A549 (cell line): ENCODE measurements around the gene BUD23. TPM values are rescaled to one million over a fixed set of nuclear protein-coding genes. Genes with fewer than 3 reads are reported as not detected.

Experiments used
- ATAC-seq, 2 experiments: fragments of 200-7000 bp in 1 of 2; fragments of >200 bp in 1 of 2; cut with Nextera tagmentation in 1 of 2; cut with Tn5 transposase in 1 of 2; 3 replicates each; pipeline versions ENCODE4 v1.8.0 to v1.9.1; 2018 to 2020; ENCODE audit warnings: mild to moderate bottlenecking in 1 of 2, moderate library complexity in 1 of 2
- CTCF ChIA-PET: fragments of 300-600 bp; sonication (Branson Sonifier 250); formaldehyde crosslinking; extraction: SDS; loops from one replicate; lab custom pipeline; 2021; ENCODE audit warnings: antibody characterized with exemption, inconsistent platforms; lab: Yijun Ruan, JAX
- POLR2A ChIA-PET: fragments of 350-600 bp; formaldehyde crosslinking; extraction: SDS; loops from one replicate; lab custom pipeline; 2021; ENCODE audit warnings: antibody characterized with exemption, inconsistent platforms; lab: Yijun Ruan, JAX
- DNase-seq, 2 experiments: peaks; one replicate each; pipeline versions ENCODE4 v3.0.0 to v3.0.0-alpha.2; 2011 to 2016; ENCODE audit warnings: low read depth in 1 of 2, low spot score in 1 of 2
- FAIRE-seq: peaks from 2 replicates; lab custom pipeline; 2011; peaks lifted over from hg19 to GRCh38; lab: Jason Lieb, UNC
- H3K27ac ChIP-seq, 2 experiments: fragments of >200 bp; sonication (Bioruptor Twin); formaldehyde crosslinking; 3 replicates each; pipeline ENCODE4 v1.5.1; 2016 to 2017
- H3K4me1 ChIP-seq: fragments of >200 bp; sonication (Bioruptor Twin); formaldehyde crosslinking; 3 replicates; pipeline ENCODE4 v1.6.1; 2016
- H3K4me2 ChIP-seq: fragments of >200 bp; sonication (Bioruptor Twin); formaldehyde crosslinking; 3 replicates; pipeline ENCODE4 v1.6.1; 2016
- H3K4me3 ChIP-seq: fragments of >200 bp; sonication (Bioruptor Twin); formaldehyde crosslinking; 3 replicates; pipeline ENCODE4 v1.5.1; 2016
- H3K9me3 ChIP-seq: fragments of >200 bp; sonication (Bioruptor Twin); formaldehyde crosslinking; 3 replicates; pipeline ENCODE4 v1.6.1; 2016
- EP300 ChIP-seq, 2 experiments: fragments of >200 bp; sonication (Bioruptor Twin); formaldehyde crosslinking; IDR thresholded peaks; 2 replicates in 1 of 2; 3 replicates in 1 of 2; pipeline ENCODE4 v1.6.1; 2016 to 2017
- ESRRA ChIP-seq: fragments of 150-350 bp; IDR thresholded peaks from 2 replicates; pipeline ENCODE4 v1.6.1; 2014; ENCODE audit warnings: mild to moderate bottlenecking, low read length, borderline replicate concordance
- GATA3 ChIP-seq: IDR thresholded peaks from 2 replicates; pipeline ENCODE4 v1.6.1; 2012; ENCODE audit warnings: borderline replicate concordance
- HOXA7 ChIP-seq: fragments of 250-450 bp; sonication (Bioruptor Pico); IDR thresholded peaks from 2 replicates; pipeline ENCODE4 v1.5.0; 2020; ENCODE audit warnings: mild to moderate bottlenecking, moderate library complexity
- HOXB5 ChIP-seq: fragments of 250-450 bp; sonication (Bioruptor Pico); IDR thresholded peaks from 2 replicates; pipeline ENCODE4 v1.5.0; 2020; ENCODE audit warnings: mild to moderate bottlenecking, moderate library complexity
- JUN ChIP-seq, 2 experiments: fragments of >200 bp; sonication (Bioruptor Twin); formaldehyde crosslinking; IDR thresholded peaks; 2 replicates in 1 of 2; 3 replicates in 1 of 2; pipeline ENCODE4 v1.6.1; 2016 to 2017
- JUNB ChIP-seq: fragments of >200 bp; sonication (Bioruptor Twin); formaldehyde crosslinking; IDR thresholded peaks from 2 replicates; pipeline ENCODE4 v1.6.1; 2016
- KDM1A ChIP-seq: fragments of 200-600 bp; sonication (generic); IDR thresholded peaks from 2 replicates; pipeline ENCODE4 v1.6.1; 2016; ENCODE audit warnings: low read depth, mild to moderate bottlenecking
- KDM5A ChIP-seq: fragments of 200-600 bp; sonication (generic); IDR thresholded peaks from 2 replicates; pipeline ENCODE4 v1.6.1; 2016; ENCODE audit warnings: antibody characterized with exemption, mild to moderate bottlenecking
- NFE2L2 ChIP-seq: fragments of 150-350 bp; conservative IDR thresholded peaks from 2 replicates; pipeline ENCODE4 v1.6.1; 2014; ENCODE audit warnings: low read length
- NPAS2 ChIP-seq: fragments of 250-450 bp; sonication (Bioruptor Pico); IDR thresholded peaks from 2 replicates; pipeline ENCODE4 v1.8.0; 2022; ENCODE audit warnings: mild to moderate bottlenecking, moderate library complexity, borderline replicate concordance
- RAD21 ChIP-seq, 2 experiments: fragments of >200 bp in 1 of 2; sonication (Bioruptor Twin) in 1 of 2; formaldehyde crosslinking in 1 of 2; IDR thresholded peaks in 1 of 2; conservative IDR thresholded peaks in 1 of 2; 2 replicates in 1 of 2; 3 replicates in 1 of 2; pipeline ENCODE4 v1.6.1; 2012 to 2018; ENCODE audit warnings: inconsistent platforms in 1 of 2
- RCOR1 ChIP-seq: fragments of 150-350 bp; IDR thresholded peaks from 2 replicates; pipeline ENCODE4 v1.6.1; 2014; ENCODE audit warnings: antibody characterized with exemption, low read length, low read depth
- RNF2 ChIP-seq: fragments of 200-600 bp; sonication (generic); IDR thresholded peaks from 2 replicates; pipeline ENCODE4 v1.6.1; 2016; ENCODE audit warnings: low read depth, mild to moderate bottlenecking, antibody characterized with exemption, moderate library complexity, borderline replicate concordance
- SREBF2 ChIP-seq: fragments of 450-650 bp; IDR thresholded peaks from 2 replicates; pipeline ENCODE4 v1.6.1; 2014; ENCODE audit warnings: mild to moderate bottlenecking, moderate library complexity
- TFCP2L1 ChIP-seq: fragments of 250-450 bp; sonication (Bioruptor Pico); IDR thresholded peaks from 2 replicates; pipeline ENCODE4 v1.5.0; 2021; ENCODE audit warnings: mild to moderate bottlenecking
- ZSCAN20 ChIP-seq: fragments of 250-450 bp; sonication (Bioruptor Pico); IDR thresholded peaks from 2 replicates; pipeline ENCODE4 v1.8.0; 2022; ENCODE audit warnings: mild to moderate bottlenecking, moderate library complexity
- WGBS: methylation state at CpG from one replicate; pipeline ENCODE4 v1.1.6; 2017; ENCODE audit errors: missing lambda C conversion rate; 5-methylcytosine and 5-hydroxymethylcytosine counted together
- polyA plus RNA-seq, 4 experiments: library from polyadenylated mRNA; depleted of rRNA in 3 of 4; stranded (reverse); fragments of >200 nt; fragmentation: RNase III in 1 of 4; extraction: RNeasy Plus Mini Kit Qiagen cat#74134 plus additional on column Dnase treatment in 1 of 4; gene quantifications; 2 replicates in 3 of 4; 3 replicates in 1 of 4; pipeline ENCODE4 v1.2.3, GENCODE V29; 2011 to 2017
- TF ChIP-seq, protein P1 (sequence below): fragments of 250-450 bp; sonication (Bioruptor Pico); IDR thresholded peaks from 2 replicates; pipeline ENCODE4 v1.5.0; 2021; ENCODE audit warnings: mild to moderate bottlenecking, moderate library complexity, borderline replicate concordance
- TF ChIP-seq, protein P2 (sequence below): fragments of 450-650 bp; IDR thresholded peaks from 2 replicates; pipeline ENCODE4 v1.6.1; 2014; ENCODE audit warnings: antibody characterized with exemption
- TF ChIP-seq, protein P3 (sequence below): fragments of >200 bp; sonication (Bioruptor Twin); formaldehyde crosslinking; IDR thresholded peaks from 2 replicates; pipeline ENCODE4 v1.6.1; 2016
- TF ChIP-seq, protein P4 (sequence below): IDR thresholded peaks from 2 replicates; pipeline ENCODE4 v1.6.1; 2012; ENCODE audit warnings: low read depth, borderline replicate concordance
- TF ChIP-seq, protein P5 (sequence below): fragments of >200 bp; sonication (Bioruptor Twin); formaldehyde crosslinking; IDR thresholded peaks from 3 replicates; pipeline ENCODE4 v1.6.1; 2016
- TF ChIP-seq, protein P6 (sequence below): fragments of 250-450 bp; sonication (Bioruptor Pico); IDR thresholded peaks from 2 replicates; pipeline ENCODE4 v1.5.0; 2020; ENCODE audit warnings: low read depth, mild to moderate bottlenecking, moderate library complexity
- TF ChIP-seq, protein P7 (sequence below): IDR thresholded peaks from 2 replicates; pipeline ENCODE4 v1.6.1; 2012
- TF ChIP-seq, protein P8 (sequence below): IDR thresholded peaks from 2 replicates; pipeline ENCODE4 v1.6.1; 2012
- TF ChIP-seq, protein P9 (sequence below): fragments of 150-350 bp; IDR thresholded peaks from 2 replicates; pipeline ENCODE4 v1.6.1; 2014; ENCODE audit warnings: low read depth, mild to moderate bottlenecking, low read length

The BUD23 gene
- polyA plus RNA-seq, 2 of the 4 experiments (the other 2 are of a cell fraction), result 134 to 161 TPM

DNA sequence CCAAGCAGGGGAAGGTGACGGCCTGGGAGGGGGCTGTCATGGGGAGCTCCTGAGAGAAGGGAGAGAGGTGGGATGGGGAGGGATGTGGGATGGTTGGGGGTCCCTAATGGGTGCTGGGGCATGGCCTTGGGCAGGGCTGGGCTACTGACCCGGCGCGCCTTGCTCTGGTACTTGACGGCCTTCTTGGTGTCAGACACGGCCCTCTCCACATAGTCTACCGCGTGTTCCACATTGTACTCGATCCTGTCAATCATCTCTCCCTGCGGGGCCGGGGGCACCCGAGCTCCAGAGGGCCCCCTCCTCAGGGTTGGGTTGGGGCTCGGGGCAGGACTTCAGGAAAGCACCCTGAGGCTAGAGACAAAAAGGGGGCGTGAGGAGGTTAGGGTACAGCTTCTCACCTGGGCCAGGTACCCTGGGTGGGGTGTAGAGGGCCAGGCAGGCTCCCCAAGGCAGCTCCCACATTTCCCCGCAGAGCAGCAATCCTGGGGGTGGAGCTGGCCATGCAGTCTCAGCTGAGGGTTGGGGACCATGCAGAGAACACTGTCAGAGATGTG, 17.3 kb downstream of the BUD23 start:
- peak overlapping the region; percentile 99 to 100; a peak in 5 of 6 replicates for H3K27ac ChIP-seq
- ChIA-PET CTCF (interaction anchor here (0.6 to 10.0 kb wide), 17 partner anchors 9 to 448 kb away, joined by 3 to 139 read pairs (median 5); partner anchors contain the start of gene STX1A), POLR2A (interaction anchor here (2.2 kb wide), 1 partner anchor 10 kb away, joined by 6 read pairs; no protein-coding TSS in a partner anchor)
- peaks cover 67% of the 10 kb centered on the region for H3K4me1 ChIP-seq
- no peak overlapping the region for H3K4me2 ChIP-seq
- no peak overlapping the region for H3K4me3 ChIP-seq
- no peaks in the 10 kb centered on the region for H3K9me3 ChIP-seq
- TF ChIP-seq, protein P1, sequence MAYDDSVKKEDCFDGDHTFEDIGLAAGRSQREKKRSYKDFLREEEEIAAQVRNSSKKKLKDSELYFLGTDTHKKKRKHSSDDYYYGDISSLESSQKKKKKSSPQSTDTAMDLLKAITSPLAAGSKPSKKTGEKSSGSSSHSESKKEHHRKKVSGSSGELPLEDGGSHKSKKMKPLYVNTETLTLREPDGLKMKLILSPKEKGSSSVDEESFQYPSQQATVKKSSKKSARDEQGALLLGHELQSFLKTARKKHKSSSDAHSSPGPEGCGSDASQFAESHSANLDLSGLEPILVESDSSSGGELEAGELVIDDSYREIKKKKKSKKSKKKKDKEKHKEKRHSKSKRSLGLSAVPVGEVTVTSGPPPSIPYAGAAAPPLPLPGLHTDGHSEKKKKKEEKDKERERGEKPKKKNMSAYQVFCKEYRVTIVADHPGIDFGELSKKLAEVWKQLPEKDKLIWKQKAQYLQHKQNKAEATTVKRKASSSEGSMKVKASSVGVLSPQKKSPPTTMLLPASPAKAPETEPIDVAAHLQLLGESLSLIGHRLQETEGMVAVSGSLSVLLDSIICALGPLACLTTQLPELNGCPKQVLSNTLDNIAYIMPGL (CRISPR knock-in tag), result no peak
- TF ChIP-seq ESRRA (no peak), EP300 (IDR thresholded peaks at IDR 0.05) (no peak), KDM1A (no peak), RAD21 (conservative IDR thresholded peaks at IDR 0.05 in 1 of 2, IDR thresholded peaks at IDR 0.05 in 1 of 2) (no peak), JUN (IDR thresholded peaks at IDR 0.05) (no peak), SREBF2 (no peak)
- TF ChIP-seq, protein P2, sequence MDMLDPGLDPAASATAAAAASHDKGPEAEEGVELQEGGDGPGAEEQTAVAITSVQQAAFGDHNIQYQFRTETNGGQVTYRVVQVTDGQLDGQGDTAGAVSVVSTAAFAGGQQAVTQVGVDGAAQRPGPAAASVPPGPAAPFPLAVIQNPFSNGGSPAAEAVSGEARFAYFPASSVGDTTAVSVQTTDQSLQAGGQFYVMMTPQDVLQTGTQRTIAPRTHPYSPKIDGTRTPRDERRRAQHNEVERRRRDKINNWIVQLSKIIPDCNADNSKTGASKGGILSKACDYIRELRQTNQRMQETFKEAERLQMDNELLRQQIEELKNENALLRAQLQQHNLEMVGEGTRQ, result no peak
- TF ChIP-seq, protein P3, sequence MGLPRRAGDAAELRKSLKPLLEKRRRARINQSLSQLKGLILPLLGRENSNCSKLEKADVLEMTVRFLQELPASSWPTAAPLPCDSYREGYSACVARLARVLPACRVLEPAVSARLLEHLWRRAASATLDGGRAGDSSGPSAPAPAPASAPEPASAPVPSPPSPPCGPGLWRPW, result no peak
- TF ChIP-seq, protein P4, sequence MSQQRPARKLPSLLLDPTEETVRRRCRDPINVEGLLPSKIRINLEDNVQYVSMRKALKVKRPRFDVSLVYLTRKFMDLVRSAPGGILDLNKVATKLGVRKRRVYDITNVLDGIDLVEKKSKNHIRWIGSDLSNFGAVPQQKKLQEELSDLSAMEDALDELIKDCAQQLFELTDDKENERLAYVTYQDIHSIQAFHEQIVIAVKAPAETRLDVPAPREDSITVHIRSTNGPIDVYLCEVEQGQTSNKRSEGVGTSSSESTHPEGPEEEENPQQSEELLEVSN, result no peak
- TF ChIP-seq, all 56 proteins: peak for 0
- FAIRE-seq (no peak), ATAC-seq (no peak), DNase-seq (no peak)
- 72% methylated on average over 10 of the region's 15 CpGs for WGBS

DNA sequence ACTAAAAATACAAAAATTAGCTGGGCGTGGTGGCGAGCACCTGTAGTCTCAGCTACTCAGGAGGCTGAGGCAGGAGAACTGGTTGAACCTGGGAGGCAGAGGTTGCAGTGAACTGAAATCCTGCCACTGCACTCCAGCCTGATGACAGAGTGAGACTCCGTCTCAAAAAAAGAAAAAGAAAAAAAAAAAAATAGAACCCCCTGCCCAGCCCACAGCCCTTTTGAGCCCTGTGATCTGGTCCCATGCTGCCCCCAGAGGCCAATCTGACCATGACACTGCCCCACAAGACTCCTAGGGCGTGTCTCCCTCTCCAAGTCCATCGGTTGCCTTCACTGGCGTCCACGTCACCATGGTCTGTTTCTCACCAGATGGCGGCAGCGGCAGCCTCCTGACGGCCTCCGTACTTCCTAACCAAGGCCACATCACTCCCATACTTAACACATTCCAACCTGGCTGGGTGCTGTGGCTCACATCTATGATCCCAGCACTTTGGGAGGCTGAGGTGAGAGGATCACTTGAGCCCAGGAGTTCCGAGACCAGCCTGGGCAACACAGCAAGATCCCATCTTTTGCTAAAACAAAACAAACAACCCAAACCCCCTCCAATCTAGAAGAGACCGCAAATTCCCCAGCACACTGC, 18.1 kb downstream of the BUD23 start:
- ChIA-PET CTCF (interaction anchor here (0.6 to 10.0 kb wide), 19 partner anchors 10 to 447 kb away, joined by 3 to 139 read pairs (median 6); partner anchors contain the start of genes STX1A and VPS37D), POLR2A (interaction anchor here (1.1 to 2.2 kb wide), 2 partner anchors 11 to 16 kb away, joined by 3 to 6 read pairs; no protein-coding TSS in a partner anchor)
- DNase-seq (peak; percentile 74 to 95), FAIRE-seq (no peak), ATAC-seq (peak in 1 of 2 experiments; percentile 24; a peak in 3 of 6 replicates)
- no peak overlapping the region for H3K4me3 ChIP-seq
- 45% methylated on average over 13 of the region's 13 CpGs for WGBS
- H3K4me2 ChIP-seq, result peak overlapping the region; percentile 90
- H3K4me1 ChIP-seq, result peaks cover 75% of the 10 kb centered on the region
- H3K27ac ChIP-seq, result peak overlapping the region; percentile 99 to 100
- no peaks in the 10 kb centered on the region for H3K9me3 ChIP-seq
- TF ChIP-seq HOXB5 (CRISPR knock-in tag) (0 out of 2 replicates have a peak, but pooled peaks have one; percentile 12), GATA3 (no peak), NFE2L2 (no peak), KDM5A (no peak), HOXA7 (no peak), JUNB (no peak), TFCP2L1 (CRISPR knock-in tag) (no peak), ZSCAN20 (CRISPR knock-in tag) (0 out of 2 replicates have a peak, but pooled peaks have one; percentile 65), KDM1A (peak; percentile 73; the same call in 1 of the 2 replicates), NPAS2 (no peak), RNF2 (no peak), RCOR1 (no peak), ESRRA (no peak)
- TF ChIP-seq, protein P5, sequence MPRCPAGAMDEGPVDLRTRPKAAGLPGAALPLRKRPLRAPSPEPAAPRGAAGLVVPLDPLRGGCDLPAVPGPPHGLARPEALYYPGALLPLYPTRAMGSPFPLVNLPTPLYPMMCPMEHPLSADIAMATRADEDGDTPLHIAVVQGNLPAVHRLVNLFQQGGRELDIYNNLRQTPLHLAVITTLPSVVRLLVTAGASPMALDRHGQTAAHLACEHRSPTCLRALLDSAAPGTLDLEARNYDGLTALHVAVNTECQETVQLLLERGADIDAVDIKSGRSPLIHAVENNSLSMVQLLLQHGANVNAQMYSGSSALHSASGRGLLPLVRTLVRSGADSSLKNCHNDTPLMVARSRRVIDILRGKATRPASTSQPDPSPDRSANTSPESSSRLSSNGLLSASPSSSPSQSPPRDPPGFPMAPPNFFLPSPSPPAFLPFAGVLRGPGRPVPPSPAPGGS, result no peak
- TF ChIP-seq, protein P6, sequence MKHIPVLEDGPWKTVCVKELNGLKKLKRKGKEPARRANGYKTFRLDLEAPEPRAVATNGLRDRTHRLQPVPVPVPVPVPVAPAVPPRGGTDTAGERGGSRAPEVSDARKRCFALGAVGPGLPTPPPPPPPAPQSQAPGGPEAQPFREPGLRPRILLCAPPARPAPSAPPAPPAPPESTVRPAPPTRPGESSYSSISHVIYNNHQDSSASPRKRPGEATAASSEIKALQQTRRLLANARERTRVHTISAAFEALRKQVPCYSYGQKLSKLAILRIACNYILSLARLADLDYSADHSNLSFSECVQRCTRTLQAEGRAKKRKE, result peak; percentile 88
- TF ChIP-seq, protein P7, sequence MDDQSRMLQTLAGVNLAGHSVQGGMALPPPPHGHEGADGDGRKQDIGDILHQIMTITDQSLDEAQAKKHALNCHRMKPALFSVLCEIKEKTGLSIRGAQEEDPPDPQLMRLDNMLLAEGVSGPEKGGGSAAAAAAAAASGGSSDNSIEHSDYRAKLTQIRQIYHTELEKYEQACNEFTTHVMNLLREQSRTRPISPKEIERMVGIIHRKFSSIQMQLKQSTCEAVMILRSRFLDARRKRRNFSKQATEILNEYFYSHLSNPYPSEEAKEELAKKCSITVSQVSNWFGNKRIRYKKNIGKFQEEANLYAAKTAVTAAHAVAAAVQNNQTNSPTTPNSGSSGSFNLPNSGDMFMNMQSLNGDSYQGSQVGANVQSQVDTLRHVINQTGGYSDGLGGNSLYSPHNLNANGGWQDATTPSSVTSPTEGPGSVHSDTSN, result peak; percentile 38; the same call in 1 of the 2 replicates
- TF ChIP-seq, protein P8, sequence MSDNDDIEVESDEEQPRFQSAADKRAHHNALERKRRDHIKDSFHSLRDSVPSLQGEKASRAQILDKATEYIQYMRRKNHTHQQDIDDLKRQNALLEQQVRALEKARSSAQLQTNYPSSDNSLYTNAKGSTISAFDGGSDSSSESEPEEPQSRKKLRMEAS, result peak; percentile 63
- TF ChIP-seq, protein P9, sequence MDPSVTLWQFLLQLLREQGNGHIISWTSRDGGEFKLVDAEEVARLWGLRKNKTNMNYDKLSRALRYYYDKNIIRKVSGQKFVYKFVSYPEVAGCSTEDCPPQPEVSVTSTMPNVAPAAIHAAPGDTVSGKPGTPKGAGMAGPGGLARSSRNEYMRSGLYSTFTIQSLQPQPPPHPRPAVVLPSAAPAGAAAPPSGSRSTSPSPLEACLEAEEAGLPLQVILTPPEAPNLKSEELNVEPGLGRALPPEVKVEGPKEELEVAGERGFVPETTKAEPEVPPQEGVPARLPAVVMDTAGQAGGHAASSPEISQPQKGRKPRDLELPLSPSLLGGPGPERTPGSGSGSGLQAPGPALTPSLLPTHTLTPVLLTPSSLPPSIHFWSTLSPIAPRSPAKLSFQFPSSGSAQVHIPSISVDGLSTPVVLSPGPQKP, result no peak
